HG03442 (cell line): ENCODE data around the gene EHD3.
"Not testable (repeated sequence)": the region's sequence is repeated elsewhere in the genome, so short reads cannot be mapped to it uniquely, and the experiment has no call there.

Experiments
- ATAC-seq: cut with Tn5 transposase; IDR thresholded peaks from one replicate; pipeline ENCODE4 v1.9.1; 2021; ENCODE audit warnings: mild to moderate bottlenecking, moderate library complexity; ENCODE audit not compliant: unreplicated experiment

EHD3 gene

GRCh38 chr2:31282634-31283033 is 48.7 kb downstream of the EHD3 start:
- no peak for ATAC-seq

- not testable (repeated sequence) for ATAC-seq
Observed at GRCh38 chr2:31283193-31283919, 49.4 kb downstream of the EHD3 start.

- ATAC-seq, result no peak
Observed at GRCh38 chr2:31284107-31284506, 50.2 kb downstream of the EHD3 start.

GRCh38 chr2:31286230-31286629 is 52.3 kb downstream of the EHD3 start:
- no peak for ATAC-seq

- ATAC-seq, result no peak
Observed at GRCh38 chr2:31286961-31287550, 53.1 kb downstream of the EHD3 start.

- ATAC-seq, result no peak
Observed at GRCh38 chr2:31287654-31288053, 53.7 kb downstream of the EHD3 start.

GRCh38 chr2:31294196-31294595 is 60.2 kb downstream of the EHD3 start:
- ATAC-seq, result no peak

GRCh38 chr2:31296641-31297287 is 62.8 kb downstream of the EHD3 start:
- no peak for ATAC-seq

GRCh38 chr2:31297751-31298150 is 63.8 kb downstream of the EHD3 start:
- ATAC-seq, result no peak

- ATAC-seq, result no peak
Observed at GRCh38 chr2:31299547-31299946, 65.6 kb downstream of the EHD3 start.

GRCh38 chr2:31300309-31300708 is 66.4 kb downstream of the EHD3 start:
- no peak for ATAC-seq

GRCh38 chr2:31302940-31303563 is 69.1 kb downstream of the EHD3 start:
- ATAC-seq, result no peak

- no peak for ATAC-seq
Observed at GRCh38 chr2:31304816-31305215, 70.9 kb downstream of the EHD3 start.

GRCh38 chr2:31312898-31313297 is 78.9 kb downstream of the EHD3 start:
- ATAC-seq, result no peak

GRCh38 chr2:31314761-31315160 is 80.8 kb downstream of the EHD3 start:
- no peak for ATAC-seq

GRCh38 chr2:31317396-31317795 is 83.4 kb downstream of the EHD3 start:
- ATAC-seq, result no peak

- peak; percentile 71 for ATAC-seq
Observed at GRCh38 chr2:31318361-31319336, 84.7 kb downstream of the EHD3 start.
